Measurements from ENCODE around the gene MEF2D. TPM values are rescaled to one million over a fixed set of nuclear protein-coding genes. Genes with fewer than 3 reads are reported as not detected.

MEF2D gene
- total RNA-seq, 1 experiment from 2014 or later = 18.7 TPM

DNA sequence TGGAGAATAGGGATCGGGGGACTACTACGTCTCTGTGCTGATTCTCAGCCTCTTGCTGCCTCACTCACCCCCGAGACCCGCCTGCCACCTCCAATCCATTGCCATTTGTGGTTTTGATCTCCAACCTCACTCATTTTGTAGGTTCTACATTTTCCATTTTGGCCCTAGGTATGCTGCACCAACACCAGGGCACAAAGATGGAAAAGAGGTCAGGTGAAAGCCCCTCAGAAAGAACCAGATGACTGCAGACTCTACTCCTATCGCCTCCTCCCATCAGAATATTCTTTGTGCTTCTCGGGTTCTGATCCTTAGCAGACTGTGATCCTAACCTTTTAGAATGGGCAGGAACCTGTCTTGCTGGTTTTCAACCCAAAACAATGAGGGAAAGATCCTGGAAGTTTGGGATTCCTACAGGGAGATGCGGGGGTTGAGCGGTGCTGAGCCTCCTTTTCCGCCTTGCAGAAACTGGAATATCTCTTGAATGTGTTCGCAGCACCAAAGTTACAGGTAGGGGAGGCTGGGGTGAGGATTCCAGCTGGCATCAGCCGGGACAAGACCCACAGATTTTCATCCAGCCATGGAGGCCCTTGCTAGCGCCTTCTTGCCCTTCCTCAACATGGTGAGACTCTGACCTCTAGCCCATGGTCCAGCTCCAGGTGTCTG is 78.5 kb downstream of the MEF2D start:
- H3K9me3 ChIP-seq (ENCODE audit: control insufficient read depth, low read depth, low read length) = no peaks in the 10 kb centered on the region
- H3K27me3 ChIP-seq (ENCODE audit: insufficient read depth, low read length) = peaks cover 48% of the 10 kb centered on the region
- DNase-seq = peak; percentile 49
- Mint-ChIP-seq H3K36me3 (ENCODE audit: insufficient read depth in 1 of 3, low read depth in 3 of 3) (no peaks in the 10 kb centered on the region; a peak in 1 of 7 replicates), H3K27ac (peak overlapping the region; percentile 26 to 82 (median 57); a peak in 5 of 7 replicates), H3K4me3 (peak overlapping the region; percentile 55 to 81), H3K4me1 (peaks cover 40 to 47% of the 10 kb centered on the region in 2 experiments), H3K9me3 (no peaks in the 10 kb centered on the region; a peak in 1 of 5 replicates), H3K27me3 (ENCODE audit: low read depth) (peaks cover 90% of the 10 kb centered on the region)
- H2AK5ac ChIP-seq (ENCODE audit: insufficient read length, low read length) = no peak overlapping the region
- H4K91ac ChIP-seq (ENCODE audit: insufficient read length, low read depth, low read length) = no peak overlapping the region
- peak overlapping the region; percentile 73 for H3K18ac ChIP-seq (ENCODE audit: insufficient read length, low read depth, low read length)
- no peak overlapping the region for H3K56ac ChIP-seq (ENCODE audit: insufficient read length, low read depth, low read length)
- no peaks in the 10 kb centered on the region for H4K20me1 ChIP-seq (ENCODE audit: control insufficient read depth, insufficient read depth, insufficient read length)
- no peak overlapping the region for H4K8ac ChIP-seq (replicated peaks; ENCODE audit: insufficient read length, low read depth, low read length)
- H2BK120ac ChIP-seq (ENCODE audit: low read depth, low read length, poor library complexity, severe bottlenecking) = no peak overlapping the region
- peak overlapping the region; percentile 70; the same call in 1 of the 2 replicates for H3K14ac ChIP-seq (ENCODE audit: insufficient read depth, low read length)
- TF ChIP-seq, protein P1, sequence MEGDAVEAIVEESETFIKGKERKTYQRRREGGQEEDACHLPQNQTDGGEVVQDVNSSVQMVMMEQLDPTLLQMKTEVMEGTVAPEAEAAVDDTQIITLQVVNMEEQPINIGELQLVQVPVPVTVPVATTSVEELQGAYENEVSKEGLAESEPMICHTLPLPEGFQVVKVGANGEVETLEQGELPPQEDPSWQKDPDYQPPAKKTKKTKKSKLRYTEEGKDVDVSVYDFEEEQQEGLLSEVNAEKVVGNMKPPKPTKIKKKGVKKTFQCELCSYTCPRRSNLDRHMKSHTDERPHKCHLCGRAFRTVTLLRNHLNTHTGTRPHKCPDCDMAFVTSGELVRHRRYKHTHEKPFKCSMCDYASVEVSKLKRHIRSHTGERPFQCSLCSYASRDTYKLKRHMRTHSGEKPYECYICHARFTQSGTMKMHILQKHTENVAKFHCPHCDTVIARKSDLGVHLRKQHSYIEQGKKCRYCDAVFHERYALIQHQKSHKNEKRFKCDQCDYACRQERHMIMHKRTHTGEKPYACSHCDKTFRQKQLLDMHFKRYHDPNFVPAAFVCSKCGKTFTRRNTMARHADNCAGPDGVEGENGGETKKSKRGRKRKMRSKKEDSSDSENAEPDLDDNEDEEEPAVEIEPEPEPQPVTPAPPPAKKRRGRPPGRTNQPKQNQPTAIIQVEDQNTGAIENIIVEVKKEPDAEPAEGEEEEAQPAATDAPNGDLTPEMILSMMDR (conservative IDR thresholded peaks at IDR 0.05) = no peak
- no peak overlapping the region for H3K23ac ChIP-seq (ENCODE audit: insufficient read length, low read depth, low read length)
- no peaks in the 10 kb centered on the region; the same call in 1 of the 2 replicates for H3K4me1 ChIP-seq (ENCODE audit: insufficient read depth, low read length)
- H3T11ph ChIP-seq (ENCODE audit: low read length) = no peak overlapping the region
- peak overlapping the region; percentile 72 for H3K4me2 ChIP-seq (ENCODE audit: insufficient read depth, insufficient read length, low read length)
- no peak overlapping the region for H3K9ac ChIP-seq (ENCODE audit: extremely low read depth, insufficient read length, low read length)
- H3K23me2 ChIP-seq (ENCODE audit: insufficient read length, low read depth, low read length, poor library complexity, severe bottlenecking) = peaks cover 20% of the 10 kb centered on the region
- no CpG with 5 or more reads among the region's 12 CpGs for WGBS (ENCODE audit: extremely low coverage, insufficient read length, low lambda C conversion rate)
- no peak overlapping the region for H2AFZ ChIP-seq (ENCODE audit: low read length)
- no peak overlapping the region for H3K27ac ChIP-seq (ENCODE audit: insufficient read length, low read depth, low read length)
- H2BK12ac ChIP-seq (ENCODE audit: insufficient read length, low read depth, low read length) = no peak overlapping the region
- H2BK20ac ChIP-seq (ENCODE audit: low read depth, low read length, poor library complexity, severe bottlenecking) = no peak overlapping the region
- H3K79me1 ChIP-seq (ENCODE audit: insufficient read depth, low read depth, low read length, poor library complexity, severe bottlenecking) = no peaks in the 10 kb centered on the region
- H2BK5ac ChIP-seq (ENCODE audit: insufficient read length, low read length) = no peak overlapping the region
- no peak overlapping the region for H2BK15ac ChIP-seq (ENCODE audit: low read depth, low read length)
- no peaks in the 10 kb centered on the region for H3K79me2 ChIP-seq (ENCODE audit: insufficient read depth, low read length)
- H4K5ac ChIP-seq (ENCODE audit: insufficient read length, low read depth, low read length) = no peak overlapping the region
- no peak overlapping the region for H3K4ac ChIP-seq (ENCODE audit: low read depth, low read length)
